H54 (cell line): ENCODE data around the gene DCDC1.
A peak's percentile ranks its signal among the peaks of the same experiment; 100 is the strongest.
"Not testable (repeated sequence)": the region's sequence is repeated elsewhere in the genome, so short reads cannot be mapped to it uniquely, and the experiment has no call there.

Experiments
- DNase-seq: peaks from one replicate; pipeline ENCODE4 v3.0.0; 2011; ENCODE audit warnings: low spot score, mixed read lengths; ENCODE audit not compliant: insufficient read length
- FAIRE-seq: peaks from 3 replicates; lab custom pipeline; 2011; peaks lifted over from hg19 to GRCh38; lab: Jason Lieb, UNC
- POLR2A ChIP-seq: IDR thresholded peaks from 2 replicates; pipeline ENCODE4 v1.6.1; 2011; ENCODE audit warnings: low read depth, mild to moderate bottlenecking, low read length

DCDC1 gene

GRCh38 chr11:31301549-31302510 lies 67.7 kb downstream of the DCDC1 start:
- TF ChIP-seq POLR2A: no peak
- no peak for DNase-seq
- FAIRE-seq: no peak

DNA sequence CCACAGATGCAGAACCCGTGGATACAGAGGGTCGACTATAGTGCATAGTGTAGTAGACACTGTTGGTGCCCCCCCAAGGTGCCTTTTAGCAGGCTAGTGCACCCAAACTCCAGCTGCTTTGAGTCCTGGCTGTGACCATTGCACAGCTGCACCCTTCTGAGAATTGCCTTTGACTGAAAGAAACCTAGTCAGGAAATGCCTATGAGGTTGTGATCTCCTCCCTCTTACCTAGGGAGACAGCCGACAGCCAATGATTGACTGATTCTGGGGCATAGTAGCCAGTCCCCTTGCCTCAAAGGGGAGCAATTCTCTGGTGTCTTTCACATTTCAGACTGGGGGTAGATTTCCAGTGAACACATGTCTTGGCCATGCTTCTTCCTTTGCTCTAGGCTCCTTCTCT lies 74.2 kb downstream of the DCDC1 start:
- TF ChIP-seq POLR2A: no peak
- FAIRE-seq: no peak
- DNase-seq: no peak

DNA sequence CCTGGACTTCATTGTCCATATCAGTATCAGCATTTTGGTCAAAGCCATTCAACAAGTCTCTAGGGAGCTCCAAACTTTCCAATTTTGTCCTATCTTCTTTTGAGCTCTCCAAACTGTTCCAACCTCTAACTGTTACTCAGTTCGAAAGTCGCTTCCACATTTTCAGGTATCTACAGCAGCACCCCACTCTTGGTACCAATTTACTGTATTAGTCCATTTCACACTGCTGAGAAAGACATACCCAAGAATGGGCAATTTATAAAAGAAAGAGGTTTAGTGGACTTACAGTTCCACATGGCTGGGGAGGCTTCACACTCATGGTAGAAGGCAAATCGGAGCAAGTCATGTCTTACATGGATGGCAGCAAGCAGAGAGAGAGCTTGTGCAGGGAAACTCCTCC lies 96.0 kb downstream of the DCDC1 start:
- DNase-seq, FAIRE-seq: not testable (repeated sequence)

GRCh38 chr11:31267720-31268119 lies 101.8 kb downstream of the DCDC1 start:
- TF ChIP-seq POLR2A: no peak
- DNase-seq: no peak
- FAIRE-seq: no peak

DNA sequence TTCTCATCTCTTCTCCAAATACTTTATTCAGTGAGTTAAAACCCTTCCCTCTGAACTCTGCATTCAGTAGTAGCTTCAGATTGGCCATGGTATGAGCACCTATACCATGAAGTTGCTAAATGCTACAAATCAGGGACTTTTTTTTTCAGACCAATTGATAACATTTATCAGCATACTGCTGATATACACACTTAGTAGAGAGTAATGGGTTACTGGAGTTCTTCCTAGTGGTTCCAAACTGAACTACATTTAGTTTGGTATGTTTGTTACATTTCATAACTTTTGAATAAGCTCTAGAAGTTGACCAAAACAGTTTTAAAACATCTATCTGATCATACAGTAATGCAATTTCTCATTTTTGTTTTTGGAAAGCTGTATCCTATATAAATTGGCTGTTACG lies 104.7 kb downstream of the DCDC1 start:
- no peak for DNase-seq
- FAIRE-seq: no peak
- TF ChIP-seq POLR2A: no peak

DNA sequence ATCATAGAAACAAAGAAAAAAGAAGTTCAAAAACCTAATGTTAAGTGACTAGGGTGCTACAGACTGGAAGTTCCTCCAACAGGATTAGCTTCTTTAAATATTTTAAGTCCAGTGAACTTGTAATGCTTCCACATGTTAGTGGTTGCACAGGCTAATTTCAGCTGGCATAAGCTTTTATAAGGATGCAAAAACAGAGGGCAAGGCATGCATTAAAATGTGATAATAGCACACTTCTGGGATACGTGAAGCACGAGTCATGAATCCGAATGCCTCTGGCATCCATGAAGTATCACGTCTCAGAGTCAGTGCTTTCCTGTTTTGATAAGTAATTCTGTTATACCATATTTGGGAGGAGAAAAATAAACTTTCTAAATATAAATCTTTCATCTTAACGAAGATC lies 106.8 kb downstream of the DCDC1 start:
- FAIRE-seq (no peak), DNase-seq (no peak)
- TF ChIP-seq POLR2A: no peak

DNA sequence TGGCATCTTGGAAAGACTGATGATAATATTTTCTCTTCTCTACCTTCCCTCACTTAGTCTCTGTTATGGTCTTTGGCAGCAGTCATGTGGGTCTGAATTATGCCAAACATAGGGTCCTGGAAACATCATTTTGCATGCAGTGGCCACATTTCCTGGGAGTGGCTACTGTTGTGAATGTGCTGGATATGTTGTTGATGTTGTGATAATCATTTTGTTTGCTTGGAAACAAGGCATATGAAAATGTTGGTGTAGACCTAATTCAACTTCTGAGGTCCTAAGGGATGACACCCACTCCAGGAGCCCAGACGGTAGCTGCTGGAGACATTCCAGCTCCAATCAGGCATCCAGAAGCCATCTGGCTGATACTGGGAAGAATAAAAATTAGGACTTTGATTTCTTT lies 109.7 kb downstream of the DCDC1 start:
- DNase-seq (no peak), FAIRE-seq (no peak)
- TF ChIP-seq POLR2A: no peak

DNA sequence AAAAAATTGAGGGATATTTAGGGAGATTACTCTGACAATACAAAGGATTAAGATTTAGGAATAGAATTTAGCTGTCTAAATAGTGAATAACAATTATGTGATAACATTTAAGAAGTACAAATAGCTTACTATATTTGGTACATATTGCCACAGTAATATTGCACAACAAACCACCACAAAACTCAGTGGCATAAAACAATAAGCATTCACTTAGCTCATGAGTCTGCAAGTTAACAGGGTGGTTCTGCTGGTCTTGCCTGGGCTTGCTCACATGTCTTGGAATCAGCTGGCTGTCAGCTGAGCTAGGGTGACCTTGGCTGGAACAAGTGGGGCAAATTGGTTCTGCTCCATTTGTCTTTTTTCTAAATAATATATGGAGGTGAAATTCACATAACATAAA lies 115.1 kb downstream of the DCDC1 start:
- TF ChIP-seq POLR2A: no peak
- FAIRE-seq (no peak), DNase-seq (no peak)

DNA sequence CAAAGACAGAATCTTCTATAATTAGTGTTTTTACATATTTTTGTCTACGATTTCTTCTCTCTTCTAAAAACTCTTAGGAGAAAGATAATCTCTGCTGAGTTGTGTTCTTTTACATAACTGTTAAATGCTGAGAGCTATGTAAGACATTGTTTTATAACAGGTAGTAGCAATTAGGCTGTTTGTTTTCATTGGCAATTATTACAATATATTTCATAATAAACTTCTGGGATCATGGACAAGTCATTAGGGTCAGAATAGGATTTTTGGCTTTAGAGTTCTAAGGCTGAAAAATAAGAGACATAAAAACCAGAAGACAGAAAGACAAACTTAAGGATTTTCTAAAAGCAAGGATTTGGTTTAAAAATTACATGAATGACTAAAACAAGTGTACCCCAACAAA lies 120.8 kb downstream of the DCDC1 start:
- FAIRE-seq (no peak), DNase-seq (no peak)
- no peak for TF ChIP-seq POLR2A

DNA sequence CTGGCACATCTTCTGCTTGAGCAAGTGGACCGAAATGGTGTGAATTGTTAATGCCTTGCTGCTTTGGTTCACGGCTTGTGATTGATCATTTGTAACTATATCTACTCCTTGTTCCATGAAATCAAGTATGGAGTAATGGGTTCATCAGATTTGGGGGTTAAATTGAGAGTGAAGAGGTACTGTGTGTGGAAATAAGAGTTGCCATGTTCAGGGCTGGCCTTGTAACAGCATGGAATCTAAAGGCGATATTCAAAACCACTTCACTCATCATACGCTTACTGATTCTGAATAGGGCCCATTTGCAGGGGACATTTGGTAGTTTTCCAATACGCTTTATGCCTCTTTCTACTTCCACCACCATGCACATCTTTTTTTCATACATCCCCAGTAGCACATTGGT lies 122.2 kb downstream of the DCDC1 start:
- FAIRE-seq (peak; percentile 20), DNase-seq (no peak)
- TF ChIP-seq POLR2A: no peak

DNA sequence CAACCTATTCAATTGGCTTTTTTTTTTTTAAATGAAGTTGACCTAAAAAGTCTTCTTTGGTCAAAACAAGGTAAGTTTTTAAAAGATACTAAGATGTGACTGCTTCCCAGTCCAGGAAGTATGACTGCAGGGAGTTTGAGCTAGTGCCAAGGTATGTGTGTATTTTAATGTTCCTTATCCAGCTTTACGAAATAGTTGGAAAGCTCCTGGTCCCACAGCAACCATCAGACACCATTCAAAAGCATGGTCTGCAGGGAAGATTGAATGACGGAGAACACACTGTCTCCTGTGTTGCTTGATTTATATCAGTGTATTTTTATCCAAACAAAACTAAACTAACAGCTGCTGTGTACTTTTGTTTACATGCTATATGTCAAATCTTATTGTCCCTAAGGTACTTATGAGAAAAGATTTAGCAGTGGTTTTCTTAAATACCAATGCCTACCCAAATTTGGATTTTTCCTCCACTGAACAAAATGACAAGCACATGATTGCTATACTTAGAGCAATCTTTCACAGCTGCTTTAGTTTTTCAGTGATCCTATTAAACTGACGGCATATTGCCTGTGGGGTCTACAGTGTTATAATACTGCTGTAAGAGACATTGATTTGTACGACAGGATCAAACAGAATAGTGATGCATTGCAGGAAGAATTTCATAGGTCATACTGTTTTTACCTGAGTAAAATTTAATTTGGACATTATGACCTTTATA lies 122.9 kb downstream of the DCDC1 start:
- no peak for FAIRE-seq
- TF ChIP-seq POLR2A: no peak

DNA sequence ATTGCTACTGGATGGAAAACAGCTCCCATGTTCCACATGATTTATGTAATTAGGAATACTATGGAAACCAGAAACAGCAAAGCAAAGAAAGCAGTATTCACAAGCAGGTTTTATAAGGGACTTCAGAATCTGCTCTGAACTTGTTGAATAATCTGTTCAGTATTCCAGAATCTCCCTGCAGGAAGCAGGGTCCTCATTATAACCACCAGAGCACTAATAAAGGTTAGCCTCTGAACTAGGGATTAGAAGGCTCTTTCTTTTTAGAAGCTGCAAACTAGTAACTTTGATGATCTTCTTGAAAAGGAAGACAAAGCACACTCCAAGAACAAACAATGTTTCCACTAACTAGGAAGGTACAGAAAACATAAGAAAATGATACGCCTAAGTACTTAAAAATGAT lies 125.8 kb downstream of the DCDC1 start:
- no peak for DNase-seq
- TF ChIP-seq POLR2A: no peak
- FAIRE-seq: no peak

More for the DNA sequence above, 122.9 kb downstream of the DCDC1 start:
- no peak for DNase-seq

DNA sequence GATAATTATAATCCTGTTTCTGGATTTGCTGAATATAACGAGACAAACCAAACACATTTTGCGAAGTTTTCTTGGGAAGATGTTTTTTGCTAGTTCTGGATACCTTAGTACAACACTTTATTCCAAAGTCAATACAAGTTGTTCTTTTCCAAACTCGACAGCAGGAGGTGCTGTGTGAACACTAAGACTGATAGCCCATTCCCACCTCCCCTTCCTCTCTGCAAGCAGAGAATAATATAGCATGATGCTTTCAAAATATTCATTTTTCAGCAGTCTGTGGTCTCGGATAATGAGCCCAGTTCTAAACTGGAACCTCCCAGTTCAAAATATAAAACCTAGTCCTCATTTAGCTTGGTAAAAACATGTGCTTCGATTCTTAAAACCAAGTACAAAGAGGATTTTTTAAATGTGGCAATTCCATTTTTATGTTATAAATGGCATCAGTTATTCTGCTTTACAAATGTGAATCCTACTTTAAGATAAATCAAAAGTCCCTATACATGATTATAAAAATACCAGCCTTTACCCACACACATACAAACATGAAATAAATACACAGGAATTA lies 129.1 kb downstream of the DCDC1 start:
- FAIRE-seq (peak; percentile 75), DNase-seq (no peak)
- TF ChIP-seq POLR2A: no peak

GRCh38 chr11:31237819-31238760 lies 131.4 kb downstream of the DCDC1 start:
- no peak for DNase-seq
- peak; percentile 45 for FAIRE-seq
- TF ChIP-seq POLR2A: no peak
